WTC11 (cell line): ENCODE data around the gene PRSS48. TPM values are rescaled to one million over a fixed set of nuclear protein-coding genes. Genes with fewer than 3 reads are reported as not detected.

ENCODE experiments used
- ATAC-seq: fragments of 200-7000 bp; cut with Tn5 transposase; 2 replicates; pipeline ENCODE4 v1.10.0; 2021; ENCODE audit warnings: mild to moderate bottlenecking, moderate library complexity
- CTCF ChIA-PET: fragments of 300-600 bp; sonication (Branson Sonifier 250); formaldehyde crosslinking; loops from one replicate; lab custom pipeline; 2021; ENCODE audit warnings: antibody characterized with exemption; lab: Charles Lee
- POLR2A ChIA-PET: fragments of 350-600 bp; sonication (Branson Sonifier 250); formaldehyde crosslinking; loops from one replicate; lab custom pipeline; 2021; ENCODE audit warnings: antibody characterized with exemption; lab: Charles Lee
- DNase-seq: peaks from one replicate; pipeline ENCODE4 v3.0.0; 2021; ENCODE audit warnings: low spot score
- H3K27ac Mint-ChIP-seq: 2 replicates; pipeline ENCODE4 v1.8.0; 2021; ENCODE audit warnings: mixed read lengths
- H3K27me3 Mint-ChIP-seq: 2 replicates; pipeline ENCODE4 v1.8.0; 2021; ENCODE audit warnings: low read depth, mild to moderate bottlenecking, moderate library complexity, mixed read lengths
- H3K36me3 Mint-ChIP-seq: 2 replicates; pipeline ENCODE4 v1.8.0; 2021; ENCODE audit warnings: mixed read lengths
- H3K4me1 Mint-ChIP-seq: 2 replicates; pipeline ENCODE4 v1.8.0; 2022; ENCODE audit warnings: mixed read lengths
- H3K4me3 Mint-ChIP-seq: 2 replicates; pipeline ENCODE4 v1.8.0; 2021; ENCODE audit warnings: mild to moderate bottlenecking, moderate library complexity, mixed read lengths
- H3K9me3 Mint-ChIP-seq: 2 replicates; pipeline ENCODE4 v1.8.0; 2021; ENCODE audit warnings: mixed read lengths
- AR ChIP-seq: fragments of 250-450 bp; sonication (Bioruptor Pico); IDR thresholded peaks from 2 replicates; pipeline ENCODE4 v1.9.0; 2021; ENCODE audit warnings: mild to moderate bottlenecking
- ARID4B ChIP-seq: sonication (generic); formaldehyde crosslinking; IDR thresholded peaks from 2 replicates; pipeline ENCODE4 v1.8.0; 2023; ENCODE audit warnings: missing genetic modification reagents, mild to moderate bottlenecking, borderline replicate concordance
- CREM ChIP-seq: sonication (generic); formaldehyde crosslinking; IDR thresholded peaks from 2 replicates; pipeline ENCODE4 v1.8.1; 2022; ENCODE audit warnings: mild to moderate bottlenecking, missing genetic modification reagents, moderate library complexity
- EMX1 ChIP-seq: fragments of 250-450 bp; sonication (Bioruptor Pico); IDR thresholded peaks from 2 replicates; pipeline ENCODE4 v1.8.0; 2021; ENCODE audit warnings: mild to moderate bottlenecking
- ERG ChIP-seq: fragments of 250-450 bp; sonication (Bioruptor Pico); IDR thresholded peaks from 2 replicates; pipeline ENCODE4 v1.8.0; 2021; ENCODE audit warnings: mild to moderate bottlenecking
- FOXJ3 ChIP-seq: sonication (generic); formaldehyde crosslinking; IDR thresholded peaks from 2 replicates; pipeline ENCODE4 v1.9.0; 2021; ENCODE audit warnings: missing genetic modification reagents, mild to moderate bottlenecking, borderline replicate concordance
- FOXP1 ChIP-seq: sonication (generic); formaldehyde crosslinking; IDR thresholded peaks from 2 replicates; pipeline ENCODE4 v1.8.0; 2022; ENCODE audit warnings: missing genetic modification reagents, mild to moderate bottlenecking, moderate library complexity, borderline replicate concordance
- KAT7 ChIP-seq: sonication (generic); formaldehyde crosslinking; IDR thresholded peaks from 2 replicates; pipeline ENCODE4 v1.8.1; 2023; ENCODE audit warnings: missing genetic modification reagents, mild to moderate bottlenecking, borderline replicate concordance
- MAX ChIP-seq: sonication (generic); formaldehyde crosslinking; IDR thresholded peaks from 2 replicates; pipeline ENCODE4 v1.8.0; 2022; ENCODE audit warnings: mild to moderate bottlenecking, missing genetic modification reagents
- NFE2L1 ChIP-seq: sonication (generic); formaldehyde crosslinking; IDR thresholded peaks from 2 replicates; pipeline ENCODE4 v1.8.1; 2023; ENCODE audit warnings: missing genetic modification reagents
- NR1H2 ChIP-seq: sonication (generic); formaldehyde crosslinking; IDR thresholded peaks from 2 replicates; pipeline ENCODE4 v1.9.0; 2021; ENCODE audit warnings: mild to moderate bottlenecking, moderate library complexity, missing genetic modification reagents
- OVOL2 ChIP-seq: fragments of 250-450 bp; sonication (Bioruptor Pico); IDR thresholded peaks from 2 replicates; pipeline ENCODE4 v1.9.0; 2021; ENCODE audit warnings: mild to moderate bottlenecking, borderline replicate concordance
- PRRX2 ChIP-seq: fragments of 250-450 bp; sonication (Bioruptor Pico); IDR thresholded peaks from 2 replicates; pipeline ENCODE4 v1.8.0; 2021; ENCODE audit warnings: mild to moderate bottlenecking
- SP1 ChIP-seq: sonication (generic); formaldehyde crosslinking; conservative IDR thresholded peaks from 2 replicates; pipeline ENCODE4 v1.8.1; 2022; ENCODE audit warnings: missing genetic modification reagents
- TEAD1 ChIP-seq: sonication (generic); formaldehyde crosslinking; IDR thresholded peaks from 2 replicates; pipeline ENCODE4 v1.8.0; 2022; ENCODE audit warnings: mild to moderate bottlenecking, missing genetic modification reagents
- USF2 ChIP-seq: sonication (generic); formaldehyde crosslinking; IDR thresholded peaks from 2 replicates; pipeline ENCODE4 v1.8.1; 2023; ENCODE audit warnings: mild to moderate bottlenecking, missing genetic modification reagents, moderate library complexity
- ZBTB43 ChIP-seq: sonication (generic); formaldehyde crosslinking; IDR thresholded peaks from 2 replicates; pipeline ENCODE4 v1.8.1; 2023; ENCODE audit warnings: mild to moderate bottlenecking, missing genetic modification reagents
- ZNF423 ChIP-seq: fragments of 250-450 bp; sonication (Bioruptor Pico); IDR thresholded peaks from 2 replicates; pipeline ENCODE4 v2.1.2; 2022; ENCODE audit warnings: mild to moderate bottlenecking, moderate library complexity
- ZNF425 ChIP-seq: fragments of 250-450 bp; sonication (Bioruptor Pico); conservative IDR thresholded peaks from 2 replicates; pipeline ENCODE4 v1.9.0; 2021; ENCODE audit warnings: mild to moderate bottlenecking
- total RNA-seq: library from RNA; stranded (reverse); gene quantifications from 3 replicates; pipeline ENCODE4 v1.2.3, GENCODE V29; 2021

The PRSS48 gene
- total RNA-seq, 1 experiment from 2014 or later: not detected

- no peak for TF ChIP-seq AR (CRISPR knock-in tag)
Measured at GRCh38 chr4:151324124-151324751, 47.3 kb downstream of the PRSS48 start (continued).

GRCh38 chr4:151324752-151325110, 47.8 kb downstream of the PRSS48 start:
- Mint-ChIP-seq H3K27me3 (no peaks in the 10 kb centered on the region), H3K4me1 (peaks cover 40% of the 10 kb centered on the region), H3K27ac (peak overlapping the region; percentile 86), H3K36me3 (peaks cover under 1% of the 10 kb centered on the region), H3K4me3 (peak overlapping the region; percentile 86), H3K9me3 (no peaks in the 10 kb centered on the region)
- ChIA-PET POLR2A (interaction anchor here (0.6 to 1.2 kb wide), 4 partner anchors 10 to 84 kb away, joined by 3 to 6 read pairs (median 4); no protein-coding TSS in a partner anchor), CTCF (interaction anchor here (1.1 to 2.1 kb wide), 8 partner anchors 7 to 363 kb away, joined by 3 to 14 read pairs (median 4); partner anchors contain the start of gene PRSS48)
- peak; percentile 50 for ATAC-seq
- DNase-seq: peak; percentile 55
- TF ChIP-seq KAT7 (CRISPR knock-in tag): no peak
- TF ChIP-seq MAX (CRISPR knock-in tag): peak; percentile 94
- TF ChIP-seq ERG (CRISPR knock-in tag): no peak
- TF ChIP-seq EMX1: no peak
- peak; percentile 31; the same call in 1 of the 2 replicates for TF ChIP-seq TEAD1 (CRISPR knock-in tag)
- no peak for TF ChIP-seq CREM (CRISPR knock-in tag)
- no peak for TF ChIP-seq PRRX2 (CRISPR knock-in tag)
- no peak for TF ChIP-seq ZNF423 (CRISPR knock-in tag)
- peak; percentile 47; the same call in 1 of the 2 replicates for TF ChIP-seq USF2 (CRISPR knock-in tag)
- peak; percentile 23; the same call in 1 of the 2 replicates for TF ChIP-seq SP1 (CRISPR knock-in tag)
- TF ChIP-seq FOXJ3 (CRISPR knock-in tag): no peak
- no peak for TF ChIP-seq NR1H2 (CRISPR knock-in tag)
- TF ChIP-seq ZNF425: no peak
- no peak for TF ChIP-seq ARID4B (CRISPR knock-in tag)
- TF ChIP-seq NFE2L1 (CRISPR knock-in tag): 0 out of 2 replicates have a peak, but pooled peaks have one; percentile 27
- 0 out of 2 replicates have a peak, but pooled peaks have one; percentile 42 for TF ChIP-seq ZBTB43 (CRISPR knock-in tag)
- no peak for TF ChIP-seq OVOL2 (CRISPR knock-in tag)
- no peak for TF ChIP-seq FOXP1 (CRISPR knock-in tag)
